Measurements from ENCODE around the gene SEMA3B.
"Not testable (repeated sequence)": the region's sequence is repeated elsewhere in the genome, so short reads cannot be mapped to it uniquely, and the experiment has no call there.

Gene SEMA3B

DNA sequence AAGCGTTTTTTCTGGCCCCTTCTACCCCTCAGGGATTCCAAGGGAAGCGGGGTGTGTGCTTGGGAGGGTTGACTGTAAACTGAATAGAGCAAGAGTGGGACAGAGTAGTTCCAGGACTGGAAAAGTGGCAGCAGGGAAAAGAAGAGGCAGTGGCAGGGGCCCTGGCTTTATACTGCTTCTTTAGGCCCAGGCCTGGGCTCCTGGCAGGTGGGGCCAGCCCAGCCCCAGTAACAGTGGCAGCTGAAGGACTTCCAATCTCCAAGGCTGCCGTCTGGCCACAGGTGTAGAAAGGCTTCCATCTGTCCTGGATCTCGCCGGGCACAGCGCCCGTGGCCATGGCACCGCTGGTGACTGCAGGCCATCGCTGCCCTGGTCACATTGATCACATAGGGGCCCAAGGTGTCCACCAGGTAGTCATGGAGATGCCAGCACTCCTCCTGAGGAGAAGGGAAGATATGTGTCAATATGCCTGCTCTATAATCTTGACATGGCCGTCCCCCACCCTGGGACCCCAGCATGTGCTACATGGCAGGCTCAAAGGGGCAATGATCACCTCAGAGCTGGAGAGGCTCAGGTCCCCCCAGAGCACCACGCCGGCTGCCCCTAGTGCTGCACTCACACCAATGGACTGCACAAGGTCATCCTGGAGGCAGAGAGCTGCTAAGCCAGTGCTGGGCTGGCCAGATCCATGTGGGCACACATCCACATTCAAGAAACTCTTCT, 24.3 kb downstream of the SEMA3B start:
- no peak for DNase-seq (ENCODE audit: low read depth, low spot score)

DNA sequence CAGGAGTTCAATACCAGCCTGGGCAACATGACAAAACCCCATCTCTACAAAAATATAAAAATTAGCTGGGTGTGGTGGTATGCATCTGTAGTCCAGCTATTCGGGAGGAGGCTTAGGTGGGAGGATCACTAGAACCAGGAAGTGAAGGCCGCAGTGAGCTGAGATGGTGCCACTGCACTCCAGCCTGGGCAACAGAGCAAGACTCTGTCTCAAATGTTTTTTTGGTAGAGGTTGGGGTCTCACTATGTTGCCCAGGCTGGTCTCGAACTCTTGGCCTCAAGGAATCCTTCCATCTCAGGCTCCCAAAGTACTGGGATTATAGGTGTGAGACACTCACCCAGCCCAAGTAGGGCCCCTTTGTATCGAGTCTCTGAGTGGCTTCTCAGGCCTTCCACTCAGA, 25.1 kb downstream of the SEMA3B start:
- DNase-seq (ENCODE audit: low read depth, low spot score), result no peak

DNA sequence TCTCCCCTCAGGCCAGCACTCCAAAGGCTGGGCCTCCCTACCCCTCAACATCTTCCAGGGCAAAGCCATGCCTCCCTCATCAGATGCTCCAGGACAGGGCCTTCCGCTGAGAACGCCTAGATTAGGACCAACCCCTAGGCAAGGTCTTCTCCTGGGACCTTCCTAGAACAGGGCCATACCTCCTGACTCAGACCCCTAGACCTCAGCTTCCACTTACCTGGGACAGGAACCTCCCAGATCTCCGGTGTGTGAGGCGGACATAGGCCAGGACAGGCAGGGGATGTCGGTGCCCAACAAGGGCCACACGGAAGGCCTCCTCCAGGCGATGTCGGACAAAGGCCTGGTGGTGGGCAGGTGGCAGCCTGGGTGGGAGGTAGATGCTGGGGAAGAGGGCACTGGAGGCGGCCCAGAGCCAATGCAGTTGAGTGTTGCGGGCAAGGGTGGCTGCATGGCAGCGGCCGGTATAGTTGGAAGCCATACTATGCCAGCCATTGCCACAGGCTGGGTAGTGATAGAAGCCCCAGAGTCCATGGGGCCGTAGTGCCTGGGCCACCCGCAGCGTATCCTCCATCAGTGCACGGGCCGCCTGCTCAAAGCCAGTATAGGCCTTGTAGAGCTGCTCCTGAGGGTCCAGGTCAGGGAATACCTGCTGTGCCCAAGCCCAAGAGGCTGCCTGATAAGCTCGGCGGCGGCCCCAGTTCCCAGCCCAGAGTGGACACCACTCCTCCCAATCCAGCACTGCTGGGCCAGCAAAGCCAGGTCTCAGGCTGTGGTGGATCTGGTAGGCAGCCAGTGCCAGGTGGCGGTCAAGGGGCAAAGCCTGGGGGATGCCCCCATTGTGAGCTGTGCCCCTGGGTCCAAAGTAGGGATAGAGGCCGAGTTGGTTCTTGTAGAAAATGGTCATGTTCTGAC, 25.8 kb downstream of the SEMA3B start:
- no peak for DNase-seq (ENCODE audit: low read depth, low spot score)

DNA sequence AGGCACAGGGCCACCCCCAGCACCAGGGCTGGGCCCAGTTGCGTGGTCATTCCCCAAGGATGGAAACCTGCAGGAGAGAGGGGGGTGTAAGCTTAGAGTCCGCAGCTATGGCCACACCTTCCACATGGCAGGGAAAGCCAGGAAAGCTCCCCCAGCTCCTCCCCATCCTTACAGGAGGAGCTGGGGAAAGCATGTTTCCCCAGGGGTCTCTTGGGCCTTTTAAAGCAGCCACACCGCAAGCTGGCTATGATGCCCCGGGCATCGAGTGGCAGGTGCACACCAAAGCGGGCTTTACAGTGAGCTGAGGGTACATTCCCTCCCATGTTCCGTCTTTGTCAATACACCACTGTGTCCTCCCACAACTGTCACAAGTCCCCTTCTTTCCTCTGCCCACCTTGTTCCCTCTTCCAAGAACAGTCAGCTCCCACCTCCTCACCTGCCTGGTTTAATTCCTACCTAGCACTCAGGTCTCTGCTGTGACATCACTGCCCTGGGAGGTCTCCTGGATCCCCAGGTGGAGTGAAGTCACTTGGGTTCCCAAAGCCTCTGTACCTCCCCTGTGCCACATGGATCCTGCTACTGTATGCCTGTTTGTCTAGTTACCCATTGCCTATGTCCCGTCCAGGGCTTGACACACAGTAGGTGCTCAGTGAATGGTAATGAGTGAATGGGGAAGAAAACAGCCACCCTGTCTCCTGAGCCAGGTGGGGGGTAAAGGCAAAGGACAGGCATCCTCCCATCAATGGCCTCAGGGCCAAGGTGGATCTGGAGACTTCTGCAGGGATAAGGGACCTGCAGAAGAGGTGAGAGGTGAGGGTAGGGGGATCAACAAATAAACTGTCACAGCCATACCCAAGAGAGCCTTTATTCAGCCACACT, 26.8 kb downstream of the SEMA3B start:
- DNase-seq (ENCODE audit: low read depth, low spot score), result no peak

DNA sequence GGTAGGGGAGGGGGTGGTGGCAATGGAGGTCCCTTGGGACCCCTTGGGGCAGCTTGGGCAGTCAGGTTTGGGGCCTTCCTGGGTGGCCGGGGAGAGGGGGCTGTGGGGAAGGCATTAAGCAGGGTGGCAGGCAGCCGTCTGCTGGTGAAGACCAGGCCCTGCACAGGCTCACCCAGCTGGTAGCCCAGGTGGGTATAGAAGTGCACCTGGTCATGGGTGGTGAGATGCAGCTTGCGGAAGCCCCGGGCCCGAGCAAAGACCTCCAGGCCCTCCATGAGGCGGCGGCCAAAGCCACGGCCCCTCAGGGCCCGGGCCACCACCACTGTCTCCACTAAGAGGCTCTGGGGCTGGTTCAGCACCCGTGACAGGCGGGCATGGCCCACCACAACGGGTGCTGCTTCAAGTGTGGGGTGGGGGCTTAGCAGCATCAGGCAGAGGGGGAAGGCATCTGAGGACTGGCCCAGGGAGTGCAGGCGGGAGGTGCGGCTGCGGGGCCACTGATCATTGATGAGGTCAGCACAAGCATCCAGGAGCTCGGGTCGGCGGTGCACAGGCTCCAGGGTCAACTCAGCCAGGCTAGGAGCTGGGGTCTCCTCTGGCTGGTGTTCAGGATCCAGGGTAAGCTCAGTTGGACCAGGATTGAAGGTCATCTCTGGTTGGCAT, 27.9 kb downstream of the SEMA3B start:
- no peak for DNase-seq (ENCODE audit: low read depth, low spot score)

DNA sequence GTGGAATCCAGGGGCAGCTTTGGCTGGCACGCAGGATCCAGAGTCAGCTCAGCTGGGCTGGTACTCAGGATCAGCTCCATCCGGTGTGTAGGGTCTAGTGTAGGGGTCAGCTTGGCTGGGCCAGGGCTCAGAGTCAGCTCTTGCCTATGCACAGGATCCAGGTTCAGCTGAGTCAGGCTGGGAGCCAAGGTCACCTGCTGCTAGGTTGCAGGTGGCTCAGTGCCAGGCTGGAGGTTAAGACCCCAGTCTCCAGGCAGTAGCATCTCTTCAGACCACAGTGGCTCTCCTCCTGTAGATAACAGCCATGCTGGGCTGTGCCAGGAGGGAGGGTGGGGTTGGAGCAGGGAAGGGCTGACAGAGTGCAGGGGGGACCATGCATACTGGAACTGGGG, 28.4 kb downstream of the SEMA3B start:
- DNase-seq (ENCODE audit: low read depth, low spot score), result no peak

DNA sequence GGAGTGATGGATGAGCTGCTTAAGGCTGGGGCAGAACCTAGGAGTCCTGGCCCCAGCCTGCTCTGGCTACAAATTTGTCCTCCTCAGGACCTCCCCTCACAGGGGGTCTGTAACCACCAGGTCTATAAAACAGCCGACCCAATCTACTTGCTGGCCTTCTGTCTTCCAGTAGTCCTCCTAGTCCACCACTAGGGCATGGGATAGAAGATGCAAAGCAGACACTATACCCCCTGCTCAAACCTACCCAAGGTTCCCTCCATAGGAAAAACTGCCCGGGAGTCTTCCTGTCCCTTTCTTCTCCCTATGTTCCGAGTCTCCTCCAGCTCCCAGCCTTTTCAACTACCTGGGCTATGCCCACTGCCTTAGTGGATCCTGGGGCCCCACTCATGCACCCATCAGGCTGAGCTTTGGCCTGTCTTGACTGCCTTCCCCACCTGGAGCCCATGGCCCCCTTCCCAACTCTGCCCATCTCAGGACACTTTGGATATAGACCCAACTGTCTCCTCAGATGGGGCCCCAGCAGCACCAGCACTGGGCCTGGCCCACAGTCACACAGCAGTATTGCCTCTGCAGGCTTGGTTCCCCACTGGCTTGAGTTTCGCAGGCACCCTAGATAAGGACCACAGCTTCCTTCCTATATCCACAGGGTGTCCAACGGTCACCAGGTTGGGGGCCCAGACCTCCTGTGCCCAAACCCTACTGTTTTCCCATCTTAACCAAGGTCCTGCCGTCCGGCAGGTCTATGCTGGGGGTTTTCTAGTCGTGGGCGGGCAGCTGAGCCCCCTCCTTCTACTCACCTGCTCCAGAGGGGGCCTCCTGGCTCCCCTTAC, 29.2 kb downstream of the SEMA3B start:
- no peak for DNase-seq (ENCODE audit: low read depth, low spot score)

DNA sequence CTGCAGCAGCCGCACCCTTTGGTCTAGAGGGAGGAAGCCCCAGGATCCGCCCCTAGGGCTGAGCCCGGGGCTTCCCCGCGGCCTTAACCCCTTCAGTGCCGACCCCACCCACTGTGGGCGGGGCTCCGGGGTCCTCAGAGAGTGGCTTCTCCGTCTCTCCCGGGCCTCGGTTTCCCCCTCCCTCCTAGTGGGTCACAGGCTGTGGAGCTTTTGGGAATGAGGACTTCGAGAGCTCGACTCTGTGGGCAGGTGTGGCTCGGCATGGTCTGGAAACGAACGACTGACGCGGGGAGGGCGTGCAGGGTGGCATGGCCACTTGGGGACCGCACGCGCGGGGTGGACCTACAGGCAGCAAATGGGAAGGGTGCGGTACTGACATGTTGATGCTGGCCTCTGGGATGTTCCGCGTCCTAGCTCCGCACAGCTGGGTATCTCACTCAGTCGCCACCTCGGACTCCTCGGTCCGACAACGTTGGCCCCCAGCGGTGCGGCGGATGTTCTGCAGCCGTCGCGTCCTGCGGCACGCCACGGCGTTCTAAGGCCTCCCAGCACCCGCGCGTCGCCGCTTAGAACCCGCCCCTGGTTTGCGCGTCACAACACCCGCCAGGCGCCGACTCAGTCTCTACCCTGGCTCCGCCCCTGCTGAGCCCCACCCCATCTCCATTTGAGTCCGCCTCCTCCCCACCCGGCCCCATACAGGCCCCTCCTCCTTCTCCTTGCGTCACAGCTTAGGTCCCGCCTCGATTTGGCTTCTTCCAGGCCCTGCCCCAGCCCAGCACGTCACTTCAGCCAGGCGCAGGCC, 30.1 kb downstream of the SEMA3B start, which contains the start of the genes HYAL3 and NAA80:
Gene HYAL3, minus strand, starts transcription at position 570 of the 802 bp plus-strand sequence. CDS start 3,803 bp downstream, outside the sequence.
Gene NAA80, minus strand, starts transcription at position 570 of the 802 bp plus-strand sequence. CDS start 1,942 bp downstream, outside the sequence.
- peak; percentile 99 for DNase-seq (ENCODE audit: low read depth, low spot score)

DNA sequence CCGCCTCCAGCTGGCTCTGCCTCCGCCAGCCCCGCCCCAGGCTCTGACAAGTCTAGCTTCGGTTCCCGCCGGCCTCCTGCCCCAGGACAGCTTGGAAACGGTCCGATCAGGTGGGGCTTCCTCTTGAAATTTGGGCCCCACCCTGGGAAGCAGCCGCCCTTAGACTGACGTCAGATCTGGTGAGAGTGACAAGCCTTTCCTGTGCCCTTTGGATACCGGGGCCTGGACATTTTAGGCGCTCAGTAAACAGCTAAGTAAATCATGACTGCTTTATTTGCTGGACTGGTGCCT, 30.6 kb downstream of the SEMA3B start:
- DNase-seq (ENCODE audit: low read depth, low spot score), result no peak

DNA sequence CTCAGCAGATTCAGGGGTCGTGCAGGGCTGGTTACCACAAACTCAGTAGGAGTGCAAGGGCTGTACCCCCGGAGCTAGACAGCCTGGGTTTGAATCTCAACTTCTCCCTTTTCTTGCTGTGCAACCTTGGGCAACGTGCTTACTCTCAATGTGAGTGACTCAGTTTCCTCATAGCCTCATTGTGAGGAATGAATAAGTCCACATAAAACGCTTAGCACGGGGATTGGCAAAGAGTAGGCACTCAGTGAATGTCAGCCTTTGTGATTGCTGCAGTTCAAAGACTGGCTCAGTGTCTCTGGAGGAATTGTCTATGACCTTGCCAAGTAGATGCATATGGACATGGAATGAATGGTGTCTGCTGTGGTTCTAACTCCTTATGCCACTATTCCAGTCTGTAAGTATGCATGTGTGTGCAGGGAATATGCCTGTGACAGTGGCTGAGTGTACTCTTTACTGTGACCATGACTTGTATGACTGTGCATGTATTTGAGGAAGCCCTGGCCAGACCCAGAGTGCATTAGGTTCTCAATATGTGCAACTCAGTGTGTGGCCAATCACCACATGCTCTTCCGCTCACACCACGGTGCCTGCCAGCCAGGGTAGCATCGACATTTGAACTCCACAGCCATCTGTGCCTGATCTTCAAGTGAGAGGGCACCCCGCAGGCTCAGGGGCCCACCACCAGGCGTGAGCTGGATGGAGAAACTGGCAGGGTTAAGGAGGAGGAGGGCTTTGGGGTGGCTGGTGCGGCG, 31.2 kb downstream of the SEMA3B start:
- DNase-seq (ENCODE audit: low read depth, low spot score), result no peak

DNA sequence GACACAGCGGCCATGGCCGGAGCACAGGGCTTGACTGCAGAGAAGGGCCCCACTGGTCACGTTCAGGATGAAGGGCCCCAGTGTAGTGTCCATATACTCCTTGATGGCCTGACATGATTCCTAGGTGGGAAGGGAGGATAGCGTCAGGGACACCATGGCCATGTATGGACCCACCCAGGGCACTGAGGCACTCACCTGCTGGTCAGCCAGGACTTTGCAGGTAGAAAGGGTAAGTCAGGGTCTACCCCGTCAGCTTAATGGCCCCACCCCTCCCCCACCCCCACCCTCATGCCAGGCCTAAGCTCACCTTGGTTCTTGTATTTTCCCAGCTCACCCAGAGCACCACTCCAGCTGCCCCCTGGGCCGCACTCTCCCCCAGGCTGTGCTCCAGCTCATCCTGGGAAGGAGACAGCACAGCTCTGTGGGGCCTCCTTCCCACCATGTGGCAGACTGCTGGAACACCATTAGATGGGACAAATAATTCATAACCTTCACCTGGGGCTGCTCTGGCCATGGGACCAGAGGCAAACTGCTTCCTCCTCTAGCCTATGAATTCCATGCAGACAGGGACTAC, 31.8 kb downstream of the SEMA3B start:
- no peak for DNase-seq (ENCODE audit: low read depth, low spot score)

DNA sequence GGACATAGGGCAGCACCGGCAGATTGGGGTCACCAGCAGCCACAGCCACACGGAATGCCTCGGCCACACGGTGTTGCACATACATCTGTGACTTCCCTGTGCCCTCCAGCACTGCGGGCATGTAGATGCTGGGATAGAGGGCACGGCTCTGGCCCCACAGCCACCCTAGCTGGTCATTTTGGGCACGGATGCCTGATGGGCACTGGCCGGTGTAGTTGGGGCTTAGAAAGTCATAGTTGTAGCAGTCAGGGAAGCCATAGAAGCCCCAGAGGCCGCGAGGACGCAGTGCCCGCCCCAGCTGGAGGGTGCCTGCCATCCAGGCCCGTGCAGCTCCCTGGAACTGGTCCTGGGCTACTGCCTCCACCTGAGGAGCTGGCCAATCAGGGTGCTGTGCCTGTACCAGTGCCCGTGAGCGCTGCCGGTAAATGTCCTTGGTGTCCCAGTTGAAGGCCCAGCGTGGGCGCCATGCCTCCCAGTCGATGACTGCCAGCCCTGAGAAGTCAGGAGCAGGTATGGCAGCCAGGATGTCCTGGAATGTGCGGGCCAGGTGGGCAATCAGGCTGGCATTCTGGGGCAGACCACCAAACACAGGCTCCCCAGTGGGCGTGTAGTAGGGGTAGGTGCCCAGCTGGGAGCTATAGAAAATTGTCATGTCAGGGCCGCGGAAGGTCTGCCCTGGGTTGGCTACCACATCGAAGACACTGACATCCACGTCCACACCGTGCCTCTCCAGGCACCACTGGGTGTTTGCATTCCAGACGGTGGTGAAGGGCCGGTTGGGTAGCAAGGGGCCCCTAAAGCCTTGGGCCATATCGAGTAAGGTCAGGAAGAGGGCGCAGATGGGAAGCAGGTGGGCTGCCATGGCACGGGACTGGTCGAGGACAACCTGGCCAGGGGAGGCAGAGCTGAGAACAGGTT, 33.4 kb downstream of the SEMA3B start:
- no peak for DNase-seq (ENCODE audit: low read depth, low spot score)

DNA sequence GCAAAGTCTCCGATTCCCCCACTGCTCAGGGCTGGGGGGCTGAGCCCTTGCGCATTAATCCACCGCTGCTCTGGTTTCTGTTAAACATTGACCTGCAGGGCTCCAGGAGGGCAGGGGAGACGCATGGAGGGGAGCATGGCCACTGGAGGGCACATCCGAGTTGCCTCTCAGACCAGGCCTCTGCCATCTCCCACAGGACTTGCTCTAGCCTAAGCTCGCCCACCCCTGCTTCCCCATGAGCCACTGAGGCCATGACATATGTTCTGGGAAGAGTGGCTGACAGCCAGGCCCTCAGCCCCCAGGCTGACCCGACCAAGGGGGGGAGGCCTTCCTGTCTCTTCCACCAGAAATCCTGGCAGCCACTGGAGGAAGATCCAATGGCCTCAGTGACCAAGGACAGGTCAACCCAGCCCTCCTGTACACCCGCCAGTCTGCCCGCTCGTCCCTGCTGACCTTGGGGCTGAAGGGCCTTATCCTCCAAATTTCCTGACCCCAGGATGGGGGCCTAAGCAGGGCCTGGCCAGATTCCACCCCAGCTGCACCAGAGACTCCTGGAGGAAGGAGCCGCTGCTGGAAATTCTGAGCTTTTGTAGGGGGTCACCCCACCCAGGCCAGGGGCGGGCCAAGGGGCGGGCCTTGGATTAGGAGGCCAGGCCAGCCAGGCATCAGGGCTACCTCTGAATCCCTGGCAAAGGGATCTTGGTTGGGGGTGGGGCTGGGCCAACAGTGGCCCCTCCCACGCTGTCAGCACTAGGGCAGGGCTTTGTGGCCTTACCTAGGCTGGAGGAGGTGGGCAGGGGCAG, 34.3 kb downstream of the SEMA3B start, which contains the start of gene HYAL1:
Gene HYAL1, minus strand, starts transcription at position 562 of the 803 bp plus-strand sequence. CDS start 618 bp downstream, outside the sequence.
- DNase-seq (ENCODE audit: low read depth, low spot score), result no peak

DNA sequence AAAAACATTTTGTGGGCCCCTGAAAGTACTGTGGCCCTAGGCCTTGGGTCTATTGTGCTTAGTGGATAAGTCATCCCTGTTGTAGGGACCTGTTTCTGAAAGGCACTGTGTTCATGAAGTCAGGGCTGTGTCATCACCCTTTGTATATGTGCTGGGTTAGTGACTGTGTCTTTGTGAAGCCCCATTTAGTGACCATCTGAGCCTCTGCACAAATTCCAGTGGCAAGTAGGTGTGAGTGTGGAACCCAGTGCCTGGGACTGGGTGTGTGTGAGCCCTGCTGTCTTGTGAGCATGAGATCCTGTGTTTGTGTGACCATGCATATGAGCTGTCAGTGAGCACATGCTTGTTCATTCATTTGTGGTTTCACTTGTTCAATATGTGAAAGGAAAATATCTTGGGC, 35.7 kb downstream of the SEMA3B start:
- DNase-seq (ENCODE audit: low read depth, low spot score), result no peak

DNA sequence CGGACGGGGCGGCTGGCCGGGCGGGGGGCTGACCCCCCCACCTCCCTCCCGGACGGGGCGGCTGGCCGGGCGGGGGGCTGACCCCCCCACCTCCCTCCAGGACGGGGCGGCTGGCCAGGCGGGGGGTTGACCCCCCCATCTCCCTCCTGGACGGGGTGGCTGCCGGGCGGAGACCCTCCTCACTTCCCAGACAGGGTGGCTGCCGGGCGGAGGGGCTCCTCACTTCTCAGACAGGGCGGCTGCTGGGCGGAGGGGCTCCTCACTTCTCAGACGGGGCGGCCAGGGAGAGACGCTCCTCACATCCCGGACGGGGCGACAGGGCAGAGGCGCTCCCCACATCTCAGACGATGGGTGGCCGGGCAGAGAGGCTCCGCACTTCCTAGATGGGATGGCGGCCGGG, 43.1 kb downstream of the SEMA3B start:
- DNase-seq (ENCODE audit: low read depth, low spot score), result not testable (repeated sequence)

DNA sequence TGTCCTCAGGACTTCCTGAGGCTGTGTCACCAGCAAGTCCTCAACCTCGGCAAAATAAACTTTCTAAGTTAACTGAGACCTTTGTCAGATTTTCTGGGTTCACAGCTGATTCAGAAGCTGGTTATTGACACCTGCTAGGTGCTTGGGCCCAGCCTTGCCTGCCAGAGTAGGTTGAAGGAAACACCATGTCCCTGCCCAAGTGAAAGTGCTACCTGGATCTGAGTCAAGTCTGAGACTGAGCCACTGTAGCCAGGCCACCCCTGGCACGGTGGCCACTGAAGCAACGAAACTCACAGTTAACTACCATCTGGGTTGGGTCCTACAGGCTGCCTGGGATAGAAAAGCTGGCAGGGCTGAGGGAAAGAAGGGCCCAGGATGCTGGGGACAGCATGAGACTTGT, 45.4 kb downstream of the SEMA3B start:
- DNase-seq (ENCODE audit: low read depth, low spot score), result no peak
